LNCAP (cell line): ENCODE results near the gene PUSL1.

ENCODE experiments used
- CTCF ChIP-seq: fragments of 450-650 bp; IDR thresholded peaks from 2 replicates; pipeline ENCODE4 v1.5.1; 2017; ENCODE audit warnings: mild to moderate bottlenecking

The PUSL1 gene

DNA sequence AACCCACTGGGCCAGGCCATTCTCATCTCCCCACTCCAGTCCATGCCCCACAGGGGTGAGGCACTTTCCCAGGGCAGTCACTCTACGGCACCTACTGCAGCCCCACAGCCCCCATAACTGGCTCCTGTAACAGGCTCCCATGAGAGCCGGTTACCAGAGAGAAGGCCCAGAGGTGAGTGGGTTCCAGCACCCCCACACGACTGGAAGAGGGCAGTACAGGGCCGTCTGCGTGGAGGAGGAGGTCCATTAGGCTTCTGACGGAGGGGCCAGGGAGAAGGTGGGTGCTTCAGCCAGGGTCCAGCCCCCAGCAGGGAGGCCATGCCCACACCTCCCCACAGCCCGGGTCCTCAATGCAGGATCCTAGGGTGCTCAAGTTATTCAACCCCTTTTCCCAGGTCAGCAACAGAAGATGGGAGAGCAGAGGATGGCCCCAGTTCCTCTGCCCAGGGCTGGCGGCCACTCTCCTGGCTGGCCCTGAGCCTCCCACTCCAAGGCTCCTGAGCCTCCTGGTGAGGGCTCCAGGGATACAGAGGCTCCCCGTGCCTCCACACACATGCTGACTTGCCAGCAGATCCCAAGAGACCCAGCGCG lies 2.2 kb upstream of the PUSL1 start:
- no peak for TF ChIP-seq CTCF

DNA sequence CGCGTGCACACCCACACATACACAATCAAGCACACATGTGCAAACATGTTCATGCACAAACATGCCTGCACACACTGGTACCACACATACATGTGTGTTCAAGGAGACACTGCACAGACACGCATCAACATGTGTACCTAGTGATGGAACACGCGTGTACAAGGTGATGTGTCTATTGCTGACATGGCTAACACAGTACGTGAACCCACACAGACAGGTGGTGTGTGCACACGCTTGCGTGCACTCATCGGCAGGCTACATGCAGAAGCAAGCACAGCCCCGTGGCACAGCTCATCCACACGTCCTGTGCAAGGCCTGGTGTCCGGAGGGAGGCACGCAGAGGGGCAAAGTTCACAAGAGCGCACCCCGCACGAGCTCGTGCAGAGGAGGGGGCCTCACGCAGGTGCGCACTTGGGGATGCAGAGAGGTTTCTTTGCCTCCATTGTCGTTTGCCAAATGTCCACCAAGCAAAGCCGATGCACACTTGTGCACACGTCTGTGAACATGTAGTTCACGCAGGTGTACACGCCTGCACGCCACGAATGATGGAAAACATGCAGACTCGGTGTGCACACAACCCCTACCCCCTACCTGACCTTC lies 1.6 kb upstream of the PUSL1 start:
- TF ChIP-seq CTCF = no peak

DNA sequence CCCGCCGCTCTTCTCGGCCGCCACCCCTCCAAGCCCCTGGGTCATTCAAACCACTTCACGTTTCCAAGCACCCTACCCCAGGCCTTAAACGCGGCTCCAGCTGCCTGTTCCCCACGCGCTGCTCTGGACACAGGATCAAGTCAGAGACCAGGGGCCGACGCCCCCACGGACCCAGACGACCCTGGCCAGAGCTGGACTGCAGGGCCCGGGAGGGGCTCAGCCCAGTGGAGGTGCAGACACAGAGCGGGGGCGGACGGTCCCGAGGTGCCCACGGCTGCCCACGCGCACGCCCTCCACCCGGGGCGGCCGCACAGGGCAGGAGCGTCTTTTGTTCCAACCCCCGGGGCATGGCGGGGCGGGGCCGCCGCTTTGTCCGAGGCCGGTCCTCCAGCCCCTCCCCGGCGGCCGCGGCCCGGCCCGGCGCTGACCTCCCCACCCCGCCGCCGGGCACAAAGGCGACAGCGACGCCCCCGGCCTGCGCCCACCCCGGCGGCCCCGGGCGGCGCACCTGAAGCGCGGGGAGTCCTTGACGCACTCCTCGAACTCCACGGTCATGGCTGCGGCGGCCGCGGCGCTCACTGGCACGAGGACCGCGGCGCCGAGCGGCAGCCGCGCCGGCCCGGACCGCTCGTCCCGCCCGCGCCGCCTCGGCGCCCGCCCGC lies 1.0 kb upstream of the PUSL1 start:
- TF ChIP-seq CTCF = no peak

DNA sequence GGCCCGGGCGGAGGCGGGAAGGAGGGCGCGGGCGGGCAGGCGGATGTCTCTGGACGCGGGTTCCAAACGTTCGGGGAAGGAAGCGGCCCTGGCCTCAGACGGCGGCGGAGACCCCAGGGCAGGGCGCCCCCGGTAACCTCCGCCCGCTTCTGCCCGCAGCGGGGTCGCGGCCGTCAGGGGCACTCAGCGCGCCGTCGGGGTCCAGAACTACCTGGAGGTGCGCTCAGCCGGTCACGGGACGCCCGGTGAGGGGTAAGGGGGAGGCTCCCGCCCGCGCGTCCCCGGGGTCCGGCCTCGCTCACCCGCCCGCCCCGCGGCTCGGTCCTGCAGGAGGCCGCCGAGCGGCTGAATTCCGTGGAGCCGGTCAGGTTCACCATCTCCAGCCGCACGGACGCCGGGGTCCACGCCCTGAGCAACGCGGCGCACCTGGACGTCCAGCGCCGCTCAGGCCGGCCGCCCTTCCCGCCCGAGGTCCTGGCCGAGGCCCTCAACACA lies 406 bp downstream of the PUSL1 start:
- TF ChIP-seq CTCF = no peak

GRCh38 chr1:1309251-1310108 lies 1.1 kb downstream of the PUSL1 start:
- no peak for TF ChIP-seq CTCF

DNA sequence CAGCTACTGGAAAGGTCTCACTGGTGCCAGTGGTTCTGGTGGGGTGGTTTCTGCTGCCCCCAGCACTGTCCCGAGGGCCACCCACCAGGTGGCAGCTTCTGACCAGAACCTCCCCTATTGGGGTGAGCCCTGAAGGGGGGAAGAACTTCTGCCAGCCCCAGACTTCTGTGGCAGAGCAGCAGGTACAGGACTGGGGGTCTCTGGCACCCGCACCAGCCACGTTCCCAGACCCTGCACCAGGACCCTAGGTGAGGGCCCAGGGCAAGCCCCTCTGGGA lies 1.6 kb downstream of the PUSL1 start:
- no peak for TF ChIP-seq CTCF

DNA sequence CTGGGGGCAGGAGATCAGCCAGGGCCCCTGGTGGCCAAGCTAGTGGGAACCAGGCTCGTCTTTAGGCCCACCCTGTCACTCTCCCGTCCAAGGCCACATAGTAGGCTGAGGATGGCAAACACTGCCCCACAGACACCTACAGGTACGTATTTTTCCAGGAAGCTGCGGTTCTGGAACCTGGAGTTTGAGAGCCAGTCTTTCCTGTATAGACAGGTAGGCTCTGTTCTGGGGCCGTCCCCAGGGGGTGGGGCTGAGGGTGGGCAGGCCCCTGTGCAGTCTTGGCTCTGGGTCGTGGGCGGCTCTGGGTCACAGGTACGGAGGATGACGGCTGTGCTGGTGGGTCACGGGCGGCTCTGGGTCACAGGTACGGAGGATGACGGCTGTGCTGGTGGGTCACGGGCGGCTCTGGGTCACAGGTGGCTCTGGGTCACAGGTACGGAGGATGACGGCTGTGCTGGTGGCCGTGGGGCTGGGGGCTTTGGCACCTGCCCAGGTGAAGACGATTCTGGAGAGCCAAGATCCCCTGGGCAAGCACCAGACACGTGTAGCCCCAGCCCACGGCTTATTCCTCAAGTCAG lies 2.2 kb downstream of the PUSL1 start:
- no peak for TF ChIP-seq CTCF
